ENCODE results near the gene DENND4A. TPM values are rescaled to one million over a fixed set of nuclear protein-coding genes. Genes with fewer than 3 reads are reported as not detected.

Gene DENND4A
- total and polyA plus RNA-seq, 9 of the 15 experiments (the other 6 are each of a cell fraction or from before 2014, with no cell fraction given) = 6.8 to 32.3 (median 19.9) TPM

DNA sequence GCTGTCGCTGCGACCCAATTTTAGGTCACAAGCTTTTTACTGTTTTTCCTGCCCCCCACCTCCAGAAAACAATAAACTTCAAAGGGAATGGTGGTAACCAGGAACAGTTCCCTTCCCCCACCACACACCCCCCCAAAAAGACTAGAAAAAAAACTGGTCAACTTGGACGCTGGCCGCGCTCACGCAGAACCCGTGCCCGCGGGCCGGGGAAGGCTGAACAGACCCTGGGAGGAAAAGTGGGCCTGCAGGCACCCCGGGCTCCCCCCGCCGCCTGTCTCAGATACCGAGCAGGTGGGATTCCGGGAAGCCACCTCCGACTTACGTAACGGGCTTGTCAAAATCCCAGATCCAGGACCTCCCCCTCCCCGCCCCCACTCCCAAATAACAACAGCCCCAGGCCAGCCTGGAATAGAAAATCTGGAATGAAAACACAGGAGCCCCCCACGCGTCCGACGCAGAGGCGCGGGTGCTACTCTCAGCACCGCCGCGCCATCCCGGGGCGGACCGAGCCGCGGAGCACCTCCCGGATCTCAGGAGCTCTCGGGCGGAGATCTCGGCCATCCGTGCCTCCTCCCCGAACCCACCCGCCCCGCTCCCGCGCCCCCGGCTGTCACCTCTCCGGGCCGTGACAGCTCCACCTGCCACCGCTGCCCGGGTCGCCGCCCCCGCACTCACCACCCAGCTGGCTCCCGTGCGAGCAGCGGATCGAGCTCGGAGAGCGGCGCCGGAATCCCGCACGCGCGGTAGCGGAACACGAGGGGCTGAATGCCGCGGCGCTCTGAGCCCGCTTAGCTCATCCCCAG lies 557 bp downstream of the DENND4A start (continued):
- TF ChIP-seq, protein P1, sequence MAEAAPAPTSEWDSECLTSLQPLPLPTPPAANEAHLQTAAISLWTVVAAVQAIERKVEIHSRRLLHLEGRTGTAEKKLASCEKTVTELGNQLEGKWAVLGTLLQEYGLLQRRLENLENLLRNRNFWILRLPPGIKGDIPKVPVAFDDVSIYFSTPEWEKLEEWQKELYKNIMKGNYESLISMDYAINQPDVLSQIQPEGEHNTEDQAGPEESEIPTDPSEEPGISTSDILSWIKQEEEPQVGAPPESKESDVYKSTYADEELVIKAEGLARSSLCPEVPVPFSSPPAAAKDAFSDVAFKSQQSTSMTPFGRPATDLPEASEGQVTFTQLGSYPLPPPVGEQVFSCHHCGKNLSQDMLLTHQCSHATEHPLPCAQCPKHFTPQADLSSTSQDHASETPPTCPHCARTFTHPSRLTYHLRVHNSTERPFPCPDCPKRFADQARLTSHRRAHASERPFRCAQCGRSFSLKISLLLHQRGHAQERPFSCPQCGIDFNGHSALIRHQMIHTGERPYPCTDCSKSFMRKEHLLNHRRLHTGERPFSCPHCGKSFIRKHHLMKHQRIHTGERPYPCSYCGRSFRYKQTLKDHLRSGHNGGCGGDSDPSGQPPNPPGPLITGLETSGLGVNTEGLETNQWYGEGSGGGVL (CRISPR knock-in tag; IDR thresholded peaks at IDR 0.05) = no peak
- TF ChIP-seq, protein P2, sequence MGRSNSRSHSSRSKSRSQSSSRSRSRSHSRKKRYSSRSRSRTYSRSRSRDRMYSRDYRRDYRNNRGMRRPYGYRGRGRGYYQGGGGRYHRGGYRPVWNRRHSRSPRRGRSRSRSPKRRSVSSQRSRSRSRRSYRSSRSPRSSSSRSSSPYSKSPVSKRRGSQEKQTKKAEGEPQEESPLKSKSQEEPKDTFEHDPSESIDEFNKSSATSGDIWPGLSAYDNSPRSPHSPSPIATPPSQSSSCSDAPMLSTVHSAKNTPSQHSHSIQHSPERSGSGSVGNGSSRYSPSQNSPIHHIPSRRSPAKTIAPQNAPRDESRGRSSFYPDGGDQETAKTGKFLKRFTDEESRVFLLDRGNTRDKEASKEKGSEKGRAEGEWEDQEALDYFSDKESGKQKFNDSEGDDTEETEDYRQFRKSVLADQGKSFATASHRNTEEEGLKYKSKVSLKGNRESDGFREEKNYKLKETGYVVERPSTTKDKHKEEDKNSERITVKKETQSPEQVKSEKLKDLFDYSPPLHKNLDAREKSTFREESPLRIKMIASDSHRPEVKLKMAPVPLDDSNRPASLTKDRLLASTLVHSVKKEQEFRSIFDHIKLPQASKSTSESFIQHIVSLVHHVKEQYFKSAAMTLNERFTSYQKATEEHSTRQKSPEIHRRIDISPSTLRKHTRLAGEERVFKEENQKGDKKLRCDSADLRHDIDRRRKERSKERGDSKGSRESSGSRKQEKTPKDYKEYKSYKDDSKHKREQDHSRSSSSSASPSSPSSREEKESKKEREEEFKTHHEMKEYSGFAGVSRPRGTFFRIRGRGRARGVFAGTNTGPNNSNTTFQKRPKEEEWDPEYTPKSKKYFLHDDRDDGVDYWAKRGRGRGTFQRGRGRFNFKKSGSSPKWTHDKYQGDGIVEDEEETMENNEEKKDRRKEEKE (IDR thresholded peaks at IDR 0.05; ENCODE audit: borderline replicate concordance in 1 of 2, control insufficient read depth in 1 of 2, low read depth in 2 of 2, low read length in 1 of 2) = 0 out of 4 replicates have a peak, but pooled peaks of 1 of the 2 experiments have one; percentile 63
- no peak for TF ChIP-seq ZNF134 (CRISPR knock-in tag; conservative IDR thresholded peaks at IDR 0.05)
- TF ChIP-seq CEBPG (CRISPR knock-in tag; IDR thresholded peaks at IDR 0.05) = no peak
- TF ChIP-seq CEBPG (tag; conservative IDR thresholded peaks at IDR 0.05 in 1 of 2, IDR thresholded peaks at IDR 0.05 in 1 of 2) = no peak
- 0 out of 2 replicates have a peak, but pooled peaks have one; percentile 20 for TF ChIP-seq NBN (IDR thresholded peaks at IDR 0.05; ENCODE audit: low read depth)
- no peak for TF ChIP-seq CSDE1 (IDR thresholded peaks at IDR 0.05)
- TF ChIP-seq ZNF311 (CRISPR knock-in tag; IDR thresholded peaks at IDR 0.05) = no peak
- TF ChIP-seq SMARCB1 (IDR thresholded peaks at IDR 0.05; ENCODE audit: insufficient read length, low read depth) = no peak
- no peak for TF ChIP-seq HDAC6 (IDR thresholded peaks at IDR 0.05; ENCODE audit: low read depth, low read length)
- no peak for TF ChIP-seq TCFL5 (CRISPR knock-in tag; conservative IDR thresholded peaks at IDR 0.05)
- no peak for TF ChIP-seq ZBTB8A (IDR thresholded peaks at IDR 0.05; ENCODE audit: partially characterized antibody)
- TF ChIP-seq DACH1 (IDR thresholded peaks at IDR 0.05; ENCODE audit: partially characterized antibody) = no peak
- TF ChIP-seq, protein P3, sequence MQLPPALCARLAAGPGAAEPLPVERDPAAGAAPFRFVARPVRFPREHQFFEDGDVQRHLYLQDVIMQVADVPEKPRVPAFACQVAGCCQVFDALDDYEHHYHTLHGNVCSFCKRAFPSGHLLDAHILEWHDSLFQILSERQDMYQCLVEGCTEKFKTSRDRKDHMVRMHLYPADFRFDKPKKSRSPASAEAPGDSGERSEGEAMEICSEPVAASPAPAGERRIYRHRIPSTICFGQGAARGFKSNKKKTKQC (CRISPR knock-in tag; IDR thresholded peaks at IDR 0.05) = no peak
- TF ChIP-seq, protein P4, sequence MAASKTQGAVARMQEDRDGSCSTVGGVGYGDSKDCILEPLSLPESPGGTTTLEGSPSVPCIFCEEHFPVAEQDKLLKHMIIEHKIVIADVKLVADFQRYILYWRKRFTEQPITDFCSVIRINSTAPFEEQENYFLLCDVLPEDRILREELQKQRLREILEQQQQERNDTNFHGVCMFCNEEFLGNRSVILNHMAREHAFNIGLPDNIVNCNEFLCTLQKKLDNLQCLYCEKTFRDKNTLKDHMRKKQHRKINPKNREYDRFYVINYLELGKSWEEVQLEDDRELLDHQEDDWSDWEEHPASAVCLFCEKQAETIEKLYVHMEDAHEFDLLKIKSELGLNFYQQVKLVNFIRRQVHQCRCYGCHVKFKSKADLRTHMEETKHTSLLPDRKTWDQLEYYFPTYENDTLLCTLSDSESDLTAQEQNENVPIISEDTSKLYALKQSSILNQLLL (CRISPR knock-in tag; IDR thresholded peaks at IDR 0.05; ENCODE audit: borderline replicate concordance) = no peak
